Muscle of back (tissue), 11 donors: ENCODE measurements around the gene KRT13. TPM values are rescaled to one million over a fixed set of nuclear protein-coding genes. Genes with fewer than 3 reads are reported as not detected.

ENCODE experiments used
- DNase-seq, 3 donors: peaks; one replicate each; pipeline versions ENCODE4 v3.0.0 to v3.0.0-alpha.2; 2013
- polyA plus RNA-seq, 10 donors: library from polyadenylated mRNA; unstranded; fragments of 120-200 nt; gene quantifications; one replicate each; pipeline ENCODE4 v1.2.1, GENCODE V29; 2013; ENCODE audit not compliant: insufficient read length in 10 of 10

KRT13 gene
- polyA plus RNA-seq, 10 donors, result 0.31 to 228 (median 0.67) TPM; not detected in 4

GRCh38 chr17:41468346-41468745, 37.1 kb downstream of the KRT13 start:
- DNase-seq, result no peak

GRCh38 chr17:41467561-41467960, 37.9 kb downstream of the KRT13 start:
- DNase-seq, result no peak

- DNase-seq, result no peak
Measured at GRCh38 chr17:41466988-41467387, 38.4 kb downstream of the KRT13 start, which contains the start of gene KRT32. TSS of gene KRT32 (minus strand) at chr17:41467386. CDS start at chr17:41467325, 61 bp downstream.

- peak in 1 of 3 donors; percentile 83 for DNase-seq
Measured at GRCh38 chr17:41464682-41465081, 40.7 kb downstream of the KRT13 start.

- no peak for DNase-seq
Measured at GRCh38 chr17:41464173-41464572, 41.2 kb downstream of the KRT13 start.

GRCh38 chr17:41463746-41464145, 41.7 kb downstream of the KRT13 start:
- no peak for DNase-seq

- no peak for DNase-seq
Measured at GRCh38 chr17:41462705-41463104, 42.7 kb downstream of the KRT13 start.

- no peak for DNase-seq
Measured at GRCh38 chr17:41457676-41458075, 47.7 kb downstream of the KRT13 start.

GRCh38 chr17:41456204-41456603, 49.2 kb downstream of the KRT13 start:
- no peak for DNase-seq

- DNase-seq, result no peak
Measured at GRCh38 chr17:41455236-41455635, 50.2 kb downstream of the KRT13 start.

- no peak for DNase-seq
Measured at GRCh38 chr17:41453066-41453465, 52.3 kb downstream of the KRT13 start.

- DNase-seq, result no peak
Measured at GRCh38 chr17:41452281-41452680, 53.1 kb downstream of the KRT13 start.

- peak in 1 of 3 donors; percentile 23 for DNase-seq
Measured at GRCh38 chr17:41451154-41451728, 54.2 kb downstream of the KRT13 start.

Other genes with a start within 250 kb of the KRT13 start
- under 1 TPM in 5 of 10 donors, not detected in 5; 0.15 to 0.30 (median 0.27) TPM for gene KRTAP9-6, start 240.2 kb downstream of the KRT13 start, polyA plus RNA-seq
- gene KRTAP9-7, start 229.9 kb downstream of the KRT13 start, polyA plus RNA-seq, result not detected
- not detected for gene KRTAP29-1, start 202.8 kb downstream of the KRT13 start, polyA plus RNA-seq
- not detected for gene KRTAP16-1, start 196.3 kb downstream of the KRT13 start, polyA plus RNA-seq
- gene KRTAP17-1, start 189.9 kb downstream of the KRT13 start, polyA plus RNA-seq, result not detected
- not detected for gene KRT33A, start 154.8 kb downstream of the KRT13 start, polyA plus RNA-seq
- gene KRT33B, start 135.8 kb downstream of the KRT13 start, polyA plus RNA-seq, result under 1 TPM in 6 of 10 donors, not detected in 4; 0.09 to 0.26 (median 0.18) TPM
- gene KRT34, start 123.3 kb downstream of the KRT13 start, polyA plus RNA-seq, result under 1 TPM in 1 of 10 donors, not detected in 9; 0.12 TPM
- gene KRT31, start 108.0 kb downstream of the KRT13 start, polyA plus RNA-seq, result 1 to 10 TPM; 3.3 to 6.5 (median 4.7) TPM
- not detected for gene KRT37, start 81.0 kb downstream of the KRT13 start, polyA plus RNA-seq
- gene KRT38, start 64.6 kb downstream of the KRT13 start, polyA plus RNA-seq, result not detected
- under 1 TPM in 1 of 10 donors, not detected in 9; 0.11 TPM for gene KRT32, start 38.2 kb downstream of the KRT13 start, polyA plus RNA-seq
- gene KRT35, start 24.5 kb downstream of the KRT13 start, polyA plus RNA-seq, result not detected
- gene KRT36, start 15.7 kb downstream of the KRT13 start, polyA plus RNA-seq, result not detected
- gene KRT15, start 13.3 kb upstream of the KRT13 start, polyA plus RNA-seq, result 100 to 1,000 TPM in 1 of 10 donors, 10 to 100 TPM in 1, under 1 TPM in 3, not detected in 5; 0.10 to 122 (median 0.89) TPM
- 10 to 100 TPM in 2 of 10 donors, 1 to 10 TPM in 2, under 1 TPM in 5, not detected in 1; 0.50 to 68.0 (median 0.83) TPM for gene KRT19, start 22.7 kb upstream of the KRT13 start, polyA plus RNA-seq
- under 1 TPM in 2 of 10 donors, not detected in 8; 0.08 to 0.19 TPM for gene KRT9, start 66.4 kb upstream of the KRT13 start, polyA plus RNA-seq
- 10 to 100 TPM in 2 of 10 donors, under 1 TPM in 5, not detected in 3; 0.26 to 72.1 (median 0.46) TPM for gene KRT14, start 81.3 kb upstream of the KRT13 start, polyA plus RNA-seq
- 1 to 10 TPM in 1 of 10 donors, under 1 TPM in 1, not detected in 8; 0.84 to 2.3 TPM for gene KRT16, start 107.2 kb upstream of the KRT13 start, polyA plus RNA-seq
- gene KRT17, start 119.0 kb upstream of the KRT13 start, polyA plus RNA-seq, result 100 to 1,000 TPM in 2 of 10 donors, 1 to 10 TPM in 5, under 1 TPM in 3; 0.46 to 228 (median 1.6) TPM
- gene EIF1, start 183.3 kb upstream of the KRT13 start, polyA plus RNA-seq, result 100 to 1,000 TPM; 761 to 893 (median 828) TPM
- gene GAST, start 206.7 kb upstream of the KRT13 start, polyA plus RNA-seq, result under 1 TPM in 1 of 10 donors, not detected in 9; 0.72 TPM
- gene HAP1, start 229.0 kb upstream of the KRT13 start, polyA plus RNA-seq, result under 1 TPM in 8 of 10 donors, not detected in 2; 0.04 to 0.32 (median 0.08) TPM